SK-N-DZ (cell line): Measurements from ENCODE around the gene SRSF10.
"Not testable (repeated sequence)": the region's sequence is repeated elsewhere in the genome, so short reads cannot be mapped to it uniquely, and the experiment has no call there.

ENCODE experiments used
- DNase-seq: peaks from one replicate; pipeline ENCODE4 v3.0.0-alpha.2; 2015; ENCODE audit warnings: low spot score

The SRSF10 gene

DNA sequence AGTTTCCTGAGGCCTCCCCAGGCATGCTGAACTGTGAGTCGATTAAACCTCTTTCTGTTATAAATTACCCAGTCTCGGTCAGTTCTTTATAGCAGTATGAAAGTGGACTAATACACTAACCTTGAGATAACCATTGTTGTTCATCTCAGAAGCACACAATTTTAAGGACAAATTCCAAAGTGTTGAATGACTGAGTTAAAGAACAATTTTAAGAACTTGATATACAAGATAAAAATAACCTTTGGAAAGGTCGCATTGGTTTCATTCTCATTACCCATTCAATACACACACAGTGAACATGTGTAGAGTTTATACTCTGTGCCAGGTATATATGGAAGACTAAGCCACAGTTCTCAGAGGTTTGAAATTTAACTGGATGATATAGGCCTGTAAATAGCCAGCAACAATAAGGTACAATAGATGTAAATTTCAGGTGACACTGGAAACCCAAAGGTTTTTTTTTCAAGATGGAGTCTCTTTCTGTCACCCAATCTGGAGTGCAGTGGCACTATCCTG, 19.1 kb upstream of the SRSF10 start:
- no peak for DNase-seq

DNA sequence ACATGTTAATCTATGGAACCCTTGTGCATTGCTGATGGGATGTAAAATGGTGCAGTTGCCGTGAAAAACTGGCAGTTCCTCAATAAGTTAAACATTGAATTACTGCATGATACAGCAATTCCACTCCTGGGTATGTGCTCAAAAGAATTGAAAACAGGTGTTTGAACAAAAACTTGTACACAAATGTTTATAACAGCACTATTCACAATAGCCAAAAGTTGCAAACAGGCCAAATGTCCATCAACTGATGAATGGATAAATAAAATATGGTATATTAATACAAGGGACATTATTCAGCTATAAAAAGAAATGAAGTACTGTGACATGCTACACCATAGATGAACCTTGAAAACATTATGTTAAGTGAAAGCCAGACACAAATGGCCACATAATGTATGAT, 17.7 kb upstream of the SRSF10 start:
- no peak for DNase-seq

DNA sequence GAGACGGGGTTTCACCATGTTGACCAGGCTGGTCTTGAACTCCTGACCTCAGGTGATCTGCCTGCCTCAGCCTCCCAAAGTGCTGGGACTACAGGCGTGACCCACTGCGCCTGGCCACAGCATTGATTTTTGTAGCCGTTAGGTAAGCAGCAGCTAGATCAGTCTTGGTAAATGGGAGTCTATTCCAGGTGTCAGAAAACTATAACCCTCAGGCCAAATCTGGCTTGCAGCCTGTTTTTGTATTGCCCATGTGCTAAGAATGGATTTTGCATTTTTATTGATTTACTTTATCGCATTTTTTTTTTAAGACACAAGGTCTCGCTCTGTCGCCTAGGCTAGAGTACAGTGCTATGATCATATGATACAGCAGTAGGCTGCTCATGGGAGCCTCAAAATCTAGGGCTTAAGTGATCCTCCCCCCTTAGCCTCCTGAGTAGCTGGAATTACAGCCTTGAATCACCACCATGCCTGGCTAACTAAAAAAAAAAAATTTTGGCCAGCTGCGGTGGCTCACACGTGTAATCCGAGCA, 16.6 kb upstream of the SRSF10 start:
- no peak for DNase-seq

DNA sequence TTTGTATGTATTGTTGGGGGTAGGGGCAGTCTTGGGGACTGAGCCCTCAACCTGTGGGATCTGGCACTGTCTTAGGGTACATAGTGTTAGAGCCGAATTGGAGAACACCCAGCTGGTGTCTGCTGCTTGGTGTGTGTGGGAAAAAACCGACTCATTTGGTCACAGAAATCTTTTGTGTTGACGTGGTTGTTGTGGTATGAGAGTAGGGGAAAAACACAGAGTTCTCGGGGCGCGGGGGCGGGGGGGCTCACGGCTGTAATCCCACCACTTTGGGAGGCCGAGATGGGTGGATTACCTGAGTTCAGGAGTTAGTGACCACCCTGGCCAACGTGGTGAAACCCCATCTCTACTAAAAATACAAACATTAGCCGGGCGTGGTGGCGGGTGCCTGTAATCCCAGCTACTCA, 15.3 kb upstream of the SRSF10 start:
- DNase-seq: no peak

DNA sequence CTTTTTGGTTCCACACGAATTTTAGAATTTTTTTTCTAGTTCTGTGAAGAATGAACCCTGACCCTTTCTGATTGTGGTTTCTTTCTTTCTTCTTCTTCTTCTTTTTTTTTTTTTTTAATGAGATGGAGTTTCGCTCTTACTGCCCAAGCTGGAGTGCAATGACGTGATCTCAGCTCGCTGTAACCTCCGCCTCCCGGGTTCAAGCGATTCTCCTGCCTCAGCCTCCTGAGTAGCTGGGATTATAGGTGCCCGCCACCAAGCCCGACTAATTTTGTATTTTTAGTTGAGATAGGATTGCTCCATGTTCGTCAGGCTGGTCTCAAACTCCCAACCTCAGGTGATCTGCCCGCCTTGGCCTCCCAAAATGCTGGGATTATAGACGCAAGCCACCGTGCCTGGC, 11.9 kb upstream of the SRSF10 start:
- not testable (repeated sequence) for DNase-seq

DNA sequence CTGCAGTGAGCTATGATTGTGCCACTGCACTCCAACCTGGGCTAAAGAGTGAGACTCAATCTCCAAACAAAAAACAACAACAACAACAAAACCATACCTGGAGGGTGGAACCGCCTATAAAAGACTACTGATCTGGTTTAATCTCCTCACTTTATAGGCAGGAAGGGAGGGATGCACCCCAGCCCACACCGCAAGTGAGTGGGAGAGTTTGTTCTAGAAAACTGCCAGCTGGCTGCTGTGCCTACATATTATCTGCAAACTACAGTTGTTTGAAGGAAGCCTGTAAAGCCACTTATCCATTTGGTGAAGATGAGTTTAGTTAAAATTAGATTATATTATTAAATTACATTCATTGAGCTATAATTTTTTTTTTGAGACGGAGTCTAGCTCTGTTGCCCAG, 9.1 kb upstream of the SRSF10 start:
- DNase-seq: no peak

DNA sequence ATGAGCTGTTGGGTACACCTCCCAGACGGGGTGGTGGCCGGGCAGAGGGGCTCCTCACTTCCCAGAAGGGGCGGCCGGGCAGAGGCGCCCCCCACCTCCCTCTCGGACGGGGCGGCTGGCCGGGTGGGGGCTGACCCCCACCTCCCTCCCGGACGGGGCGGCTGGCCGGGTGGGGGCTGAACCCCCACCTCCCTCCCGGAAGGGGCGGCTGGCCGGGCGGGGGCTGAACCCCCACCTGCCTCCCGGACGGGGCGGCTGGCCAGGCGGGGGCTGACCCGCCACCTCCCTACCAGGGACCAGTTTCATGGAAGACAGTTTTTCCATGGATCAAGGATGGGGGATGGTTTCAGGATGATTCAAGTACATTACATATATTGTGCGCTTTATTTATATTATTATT, 6.9 kb upstream of the SRSF10 start:
- DNase-seq: not testable (repeated sequence)

DNA sequence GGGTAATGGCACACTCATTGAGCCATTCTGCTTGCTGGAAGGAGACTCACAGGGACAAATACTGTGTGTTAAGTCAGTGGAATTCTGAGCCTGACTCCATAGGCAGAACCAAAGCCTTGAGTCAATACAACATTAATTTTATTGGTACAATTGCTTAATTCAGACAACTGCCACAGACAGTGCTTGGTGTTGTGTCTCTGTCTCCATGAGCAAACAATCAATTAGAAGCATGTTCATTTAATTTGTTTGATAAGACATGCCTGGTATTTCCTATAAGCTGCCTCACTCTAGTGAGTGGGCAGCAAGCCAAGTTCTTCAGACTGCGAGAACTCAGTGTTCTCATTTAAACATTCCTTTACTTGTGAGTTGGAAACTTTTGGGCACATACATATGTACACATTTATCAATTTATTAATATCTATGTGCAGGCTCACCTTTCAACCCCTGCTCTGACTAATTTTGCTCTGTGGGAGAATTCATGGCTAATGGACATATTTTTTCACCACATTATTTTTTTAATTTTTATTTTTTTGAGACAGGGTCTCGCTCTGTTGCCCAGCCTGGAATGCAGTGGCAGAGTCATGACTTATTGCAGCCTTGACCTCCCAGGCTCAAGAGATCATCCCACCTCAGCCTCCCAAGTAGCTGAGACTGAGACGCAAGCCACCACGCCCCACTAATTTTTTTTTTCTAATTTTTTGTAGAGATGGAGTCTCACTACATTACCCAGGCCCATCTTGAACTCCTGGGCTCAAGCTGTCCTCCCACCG, 4.5 kb upstream of the SRSF10 start:
- DNase-seq: no peak

DNA sequence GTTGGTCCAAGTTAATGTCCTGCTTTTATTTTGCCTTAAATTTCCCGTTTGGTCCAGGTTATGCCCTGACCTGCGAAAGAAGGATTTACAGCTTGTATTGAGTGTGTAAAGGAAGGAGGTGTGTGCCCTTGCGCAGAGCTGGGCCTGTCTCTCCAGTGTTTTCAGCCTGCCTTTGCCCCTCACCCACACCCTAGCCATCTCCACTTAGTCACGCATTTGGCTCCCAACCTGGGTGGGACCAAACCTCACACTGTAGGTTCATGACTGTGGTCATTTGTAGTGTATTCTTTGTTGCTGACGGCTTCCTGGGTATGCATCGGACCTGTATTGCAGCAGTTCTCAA, 572 bp upstream of the SRSF10 start:
- no peak for DNase-seq

DNA sequence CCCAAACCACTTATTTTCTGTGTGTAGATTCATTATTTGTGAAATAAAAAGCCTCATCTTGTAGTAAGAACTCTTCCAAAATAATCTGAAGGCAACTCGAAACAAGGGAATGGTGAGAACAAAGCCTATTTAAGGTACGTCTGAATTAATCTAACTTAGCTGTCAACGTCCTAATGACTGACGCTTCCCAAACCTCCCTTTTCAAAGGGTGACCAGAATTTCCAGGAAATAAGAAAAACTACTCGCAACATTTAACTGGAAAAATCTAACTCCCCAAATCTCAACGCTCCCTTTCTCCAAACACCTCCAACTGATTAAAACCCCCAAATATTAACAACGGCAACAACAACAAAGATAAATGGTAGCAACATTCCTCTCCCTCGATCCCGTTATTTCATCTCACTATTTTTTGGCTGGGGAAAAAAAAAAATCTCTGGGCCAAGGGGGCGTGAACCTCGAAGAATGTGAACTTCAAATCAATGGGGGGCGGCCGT, 693 bp downstream of the SRSF10 start:
- DNase-seq: no peak

DNA sequence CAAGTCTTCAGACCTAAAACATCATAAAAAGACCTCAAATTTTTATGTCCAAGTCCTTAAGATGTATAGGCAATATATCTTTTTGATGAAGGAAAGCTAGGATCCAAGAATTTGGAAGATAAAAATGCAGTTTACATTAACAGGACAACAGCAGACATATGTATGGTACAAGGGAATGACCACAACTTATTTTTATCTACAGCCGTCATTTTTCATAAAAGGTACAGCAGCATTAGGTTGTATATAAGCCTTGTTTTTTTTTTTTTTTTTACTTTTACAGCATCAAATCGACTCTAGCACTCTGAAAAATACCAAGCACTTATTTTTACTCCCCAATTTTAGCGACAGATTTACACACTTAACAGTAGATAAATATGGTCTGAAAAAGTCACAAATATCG, 1.3 kb downstream of the SRSF10 start:
- no peak for DNase-seq

DNA sequence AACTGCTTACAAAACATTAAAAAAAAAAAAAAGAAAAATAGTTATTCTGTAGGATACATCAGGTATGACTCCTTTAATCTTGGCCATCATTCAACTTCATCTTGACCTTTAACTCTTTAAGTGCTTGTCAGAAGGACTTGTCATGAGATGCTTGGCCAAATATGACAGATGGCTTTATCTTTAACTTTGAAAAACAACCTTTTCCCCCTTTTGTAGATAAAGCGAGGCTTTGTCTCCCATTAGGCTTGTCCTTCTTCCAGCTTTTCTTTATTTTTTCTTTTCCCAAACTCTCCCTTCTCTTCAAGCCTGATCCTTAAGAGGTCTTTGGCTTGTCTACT, 2.3 kb downstream of the SRSF10 start:
- no peak for DNase-seq

DNA sequence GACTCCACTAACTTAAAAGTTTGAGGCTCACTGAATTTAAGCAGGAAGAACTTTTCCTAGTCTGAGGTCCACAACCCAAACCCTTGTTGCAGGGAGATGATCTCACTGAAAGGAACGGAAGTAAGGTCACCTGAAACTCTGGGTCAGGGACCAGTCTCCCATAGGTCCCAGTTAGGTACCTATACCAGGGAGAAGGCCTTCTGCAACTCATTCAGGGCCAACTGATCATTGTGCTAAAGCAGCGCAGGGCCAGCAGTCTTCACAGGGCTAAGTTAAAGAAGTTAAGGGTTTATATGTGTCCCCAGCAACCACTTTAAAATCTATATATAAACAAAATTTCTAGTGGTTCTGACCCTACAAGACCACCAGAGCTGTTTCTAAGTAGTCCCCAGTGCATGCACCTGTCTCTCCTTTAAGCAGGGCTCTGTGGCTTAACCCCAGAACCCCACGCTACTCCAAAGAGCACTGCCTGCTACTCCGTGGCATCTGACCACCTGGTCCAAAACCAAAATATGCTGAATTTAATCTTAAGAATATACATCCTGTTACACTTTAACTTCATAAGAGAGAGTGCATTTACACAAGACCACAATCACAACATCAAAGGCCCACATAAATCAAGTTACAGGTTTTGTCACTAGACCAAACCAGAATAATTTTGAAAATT, 2.8 kb downstream of the SRSF10 start:
- no peak for DNase-seq

DNA sequence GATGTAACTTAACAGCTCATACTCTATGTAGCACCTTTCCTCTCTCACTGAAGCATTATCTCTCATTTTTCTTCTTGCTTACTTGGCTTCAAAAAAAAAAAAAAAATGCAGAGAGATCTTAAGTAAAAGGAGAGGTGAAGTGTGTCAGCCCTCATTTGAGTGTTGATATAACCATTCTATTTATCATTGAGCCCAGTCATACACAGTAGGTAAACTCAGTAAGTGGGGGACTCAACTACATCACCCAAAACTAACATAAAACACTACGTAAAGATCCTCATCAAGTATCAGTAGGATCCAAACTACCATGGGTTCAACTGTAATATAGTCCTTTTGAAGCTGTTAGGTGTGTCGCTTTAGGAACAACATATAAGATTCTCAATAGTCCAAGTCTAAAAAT, 12.3 kb downstream of the SRSF10 start:
- no peak for DNase-seq

DNA sequence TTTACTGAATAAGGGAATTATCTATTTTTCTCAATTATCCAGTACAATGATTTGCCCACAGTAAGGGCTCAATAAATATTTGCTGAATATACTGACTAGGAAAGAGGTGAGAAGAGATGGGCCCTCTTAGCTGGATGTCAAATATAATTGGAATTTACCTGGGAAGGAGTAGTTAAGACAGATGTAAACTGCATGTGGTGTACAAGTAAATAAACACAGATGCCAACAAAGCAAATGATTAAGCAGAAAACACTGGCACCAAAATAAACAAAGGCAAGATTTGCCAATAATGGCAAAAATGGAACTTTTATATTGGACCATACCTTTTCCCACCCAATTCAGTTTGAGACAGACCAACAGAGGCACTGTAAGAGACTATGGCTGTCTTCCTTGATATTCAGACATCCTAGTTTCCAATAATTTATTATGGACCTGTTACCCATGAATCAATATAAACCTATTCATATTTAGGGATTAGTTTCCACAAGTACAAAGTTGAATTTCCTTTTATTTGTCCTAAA, 13.1 kb downstream of the SRSF10 start:
- DNase-seq: no peak

DNA sequence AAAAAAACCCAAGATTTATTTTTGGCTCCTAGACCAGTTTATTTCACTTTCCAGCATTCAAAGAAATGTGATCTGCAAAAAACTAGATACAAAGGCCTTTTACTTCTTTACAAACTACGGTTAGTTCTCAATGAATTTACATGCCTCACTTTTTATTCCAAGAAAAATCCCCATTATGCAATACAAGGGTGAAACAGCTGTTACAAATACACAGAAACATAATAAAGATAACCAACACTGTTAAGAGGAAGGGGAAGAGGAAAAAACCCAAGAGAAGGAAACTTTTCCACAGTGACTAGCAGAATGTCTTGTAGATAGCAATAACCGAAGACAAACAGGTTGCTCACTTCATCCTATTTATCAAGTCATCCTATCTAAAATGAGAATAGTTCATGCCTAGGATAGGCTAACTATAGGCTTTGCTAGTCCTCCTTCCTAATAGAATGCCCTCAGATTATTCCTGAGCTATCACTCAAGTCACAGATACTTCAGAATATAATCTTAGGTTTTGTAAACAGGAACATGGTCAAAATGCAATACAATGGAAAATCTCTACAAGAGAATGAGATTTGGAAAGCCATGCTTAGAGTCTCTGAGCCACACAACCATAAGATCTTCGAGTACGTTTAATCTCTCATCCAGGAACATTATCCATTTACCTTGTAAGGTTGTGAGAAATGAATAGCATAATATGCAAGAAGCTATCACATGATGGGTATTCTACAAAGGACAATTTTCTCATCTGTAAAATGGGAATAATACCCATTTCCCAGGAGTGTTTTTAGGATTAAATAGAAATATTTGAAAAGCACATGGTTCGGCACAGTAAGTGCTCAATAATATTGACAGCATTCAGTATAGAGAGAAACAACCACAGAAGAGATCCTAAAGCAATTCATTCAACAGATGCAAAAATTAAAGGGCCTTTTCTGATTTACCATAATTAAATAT, 15.1 kb downstream of the SRSF10 start:
- DNase-seq: no peak

DNA sequence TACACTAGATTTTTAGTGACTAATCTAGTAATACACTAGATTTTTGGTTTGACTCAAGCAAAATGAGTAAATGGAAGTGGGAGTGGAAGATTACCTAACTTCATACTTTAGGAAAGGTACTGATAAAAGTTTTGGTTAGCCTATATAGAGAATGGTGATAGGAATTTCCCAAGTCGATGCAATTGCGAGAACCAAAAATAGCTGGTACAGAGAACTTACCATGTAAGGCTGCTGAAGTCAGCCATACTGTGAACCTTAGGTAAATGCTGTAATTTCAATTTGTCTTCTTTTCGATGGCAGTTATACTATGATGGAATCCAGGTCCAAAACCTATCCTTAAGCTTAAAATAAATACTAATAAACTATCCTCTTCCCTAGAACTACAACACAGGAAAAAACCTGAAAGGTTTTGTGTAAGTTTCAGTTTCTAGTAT, 15.9 kb downstream of the SRSF10 start:
- no peak for DNase-seq

DNA sequence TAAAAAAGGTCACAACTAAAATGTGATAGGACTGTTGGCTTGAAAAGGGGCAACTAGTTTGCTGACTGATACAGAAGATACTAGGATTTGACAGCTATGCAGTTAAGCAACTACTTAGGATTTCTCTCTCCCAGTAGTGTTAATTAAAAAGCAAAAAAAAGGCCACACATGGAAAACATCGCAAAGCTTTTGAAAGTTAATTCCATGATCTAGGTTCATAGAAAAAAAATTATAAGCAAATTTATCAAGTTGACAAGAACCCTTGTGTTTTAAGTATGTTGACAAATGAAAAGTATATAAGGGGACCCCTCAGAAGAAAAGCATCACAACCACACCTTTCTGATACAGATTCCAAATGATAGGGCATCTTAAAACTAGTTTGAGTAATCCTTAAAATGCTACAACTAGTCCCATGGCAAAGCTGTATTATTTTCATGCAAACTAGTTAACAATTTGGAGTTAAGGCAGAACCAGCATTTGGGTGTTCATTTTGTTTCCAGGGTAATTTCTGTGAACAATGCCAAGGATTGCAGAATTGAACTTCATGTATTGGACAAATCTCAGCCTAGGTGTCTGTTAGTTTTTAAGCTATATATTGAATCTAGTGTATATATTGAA, 16.4 kb downstream of the SRSF10 start:
- no peak for DNase-seq

DNA sequence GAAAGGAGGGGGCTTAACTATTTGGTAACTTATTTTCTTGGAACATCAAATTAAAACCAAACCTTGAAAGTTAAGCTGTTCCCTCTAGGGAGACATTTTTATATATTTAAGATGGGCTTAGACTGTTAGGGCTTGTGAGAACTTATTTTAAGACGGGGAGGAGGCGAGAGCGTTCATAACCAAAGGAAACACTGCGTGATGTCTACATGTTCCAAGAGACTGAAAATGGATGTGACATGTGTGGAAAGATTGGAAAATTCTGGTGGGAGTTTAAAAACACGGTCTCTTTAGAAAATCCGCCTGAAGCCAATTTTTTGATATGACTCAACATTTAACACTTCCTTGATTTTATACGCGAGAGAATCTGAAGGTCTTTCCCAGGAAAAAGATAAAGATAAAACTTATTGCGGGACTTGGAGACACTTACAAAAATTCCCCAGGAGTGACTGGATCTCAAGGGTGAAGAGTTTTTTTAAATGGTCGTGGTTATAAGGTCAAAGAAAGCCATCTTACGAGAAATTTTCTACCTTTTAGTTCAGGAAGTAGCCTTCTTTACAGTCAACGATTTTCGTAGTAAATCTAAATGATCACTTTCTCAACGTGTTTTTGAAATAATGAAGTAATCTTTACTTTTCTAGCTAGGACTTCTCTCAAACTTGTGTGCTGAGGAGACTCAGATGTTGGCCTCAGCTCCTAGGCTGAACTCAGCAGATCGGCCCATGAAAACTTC, 19.7 kb downstream of the SRSF10 start:
- no peak for DNase-seq
